K562 (cell line): ENCODE results near the gene DNAJC17. TPM values are rescaled to one million over a fixed set of nuclear protein-coding genes. Genes with fewer than 3 reads are reported as not detected.

Source experiments
- ATAC-seq: fragments of 200-7000 bp; cut with Tn5 transposase; 3 replicates; pipeline ENCODE4 v1.9.1; 2020; ENCODE audit warnings: moderate library complexity
- BruUV-seq: library from RNA; stranded (reverse); fragments of 400-500 nt; replicated peaks from 2 replicates; lab custom pipeline; 2021; lab: Mats Ljungman, UMichigan
- CTCF ChIA-PET: fragments of 300-600 bp; formaldehyde crosslinking; extraction: SDS; loops from one replicate; lab custom pipeline; 2021; ENCODE audit warnings: low intra/inter-chr PET ratio; lab: Yijun Ruan, JAX
- POLR2A ChIA-PET: fragments of 300-600, 350-650 bp; sonication (Branson Sonifier 250); formaldehyde crosslinking; extraction: SDS; loops from one replicate; lab custom pipeline; 2021; ENCODE audit warnings: antibody characterized with exemption, inconsistent platforms; lab: Yijun Ruan, JAX
- DNase-seq, 4 experiments: peaks; one replicate each; pipeline versions ENCODE4 v3.0.0 to v3.0.0-alpha.2; 2011 to 2018; ENCODE audit warnings: low spot score in 3 of 4, mixed read lengths in 3 of 4; ENCODE audit errors: extremely low read depth in 1 of 4
- FAIRE-seq: peaks from 2 replicates; lab custom pipeline; 2011; peaks lifted over from hg19 to GRCh38; lab: Jason Lieb, UNC
- H2AFZ ChIP-seq: 2 replicates; pipeline ENCODE4 v1.6.0; 2011; ENCODE audit warnings: low read depth, low read length, control low read depth, inconsistent platforms
- H3K27ac ChIP-seq: fragments of 200-600 bp; 3 replicates; pipeline ENCODE4 v1.8.0; 2011; ENCODE audit warnings: low read depth, mild to moderate bottlenecking, control low read depth, inconsistent platforms, low read length, moderate library complexity, mixed read lengths; ENCODE audit errors: extremely low read depth
- H3K27me3 ChIP-seq, 2 experiments: fragments of 300-600 bp in 1 of 2; 2 replicates in 1 of 2; 3 replicates in 1 of 2; pipeline versions ENCODE4 v1.6.0 to v1.8.0; 2011; ENCODE audit warnings: inconsistent platforms in 2 of 2, low read length in 2 of 2, mild to moderate bottlenecking in 1 of 2, mixed read lengths in 1 of 2, moderate library complexity in 1 of 2; ENCODE audit not compliant: control insufficient read depth in 2 of 2, insufficient read depth in 2 of 2
- H3K36me3 ChIP-seq: fragments of 300-600 bp; 3 replicates; pipeline ENCODE4 v1.8.0; 2011; ENCODE audit warnings: mild to moderate bottlenecking, low read length, inconsistent platforms; ENCODE audit not compliant: control insufficient read depth, insufficient read depth
- H3K4me1 ChIP-seq, 2 experiments: fragments of 200-600 bp in 1 of 2; replicated peaks in 1 of 2; 2 replicates in 1 of 2; 3 replicates in 1 of 2; pipeline versions ENCODE4 v1.5.1 to v1.8.0; 2011; ENCODE audit warnings: inconsistent platforms in 2 of 2, low read length in 2 of 2, mild to moderate bottlenecking in 1 of 2, mixed read lengths in 1 of 2, moderate library complexity in 1 of 2; ENCODE audit not compliant: control insufficient read depth in 2 of 2, insufficient read depth in 2 of 2
- H3K4me2 ChIP-seq: 2 replicates; pipeline ENCODE4 v1.6.1; 2011; ENCODE audit warnings: low read length, control low read depth, inconsistent platforms, mixed read lengths; ENCODE audit not compliant: insufficient read depth
- H3K4me3 ChIP-seq: fragments of 200-600 bp; sonication (generic), shearing (Covaris generic); 2 replicates; pipeline ENCODE4 v1.5.1; 2016; ENCODE audit warnings: control low read depth, inconsistent platforms
- H3K79me2 ChIP-seq: fragments of 200-600 bp; 3 replicates; pipeline ENCODE4 v1.8.0; 2011; ENCODE audit warnings: low read length, inconsistent platforms; ENCODE audit not compliant: control insufficient read depth, insufficient read depth
- H3K9ac ChIP-seq, 2 experiments: 2 replicates each; pipeline versions ENCODE4 v1.6.0 to v1.6.1; 2011; ENCODE audit warnings: low read depth in 2 of 2, low read length in 2 of 2, control low read depth in 1 of 2, inconsistent platforms in 1 of 2, mild to moderate bottlenecking in 1 of 2, mixed read lengths in 1 of 2; ENCODE audit not compliant: insufficient read depth in 1 of 2
- H3K9me1 ChIP-seq: one replicate; pipeline ENCODE4 v1.6.0; 2011; ENCODE audit warnings: inconsistent platforms, mild to moderate bottlenecking, low read length, moderate library complexity; ENCODE audit not compliant: control insufficient read depth, insufficient read depth
- H3K9me3 ChIP-seq: replicated peaks from 2 replicates; pipeline ENCODE4 v1.5.1; 2011; ENCODE audit warnings: low read depth, low read length, inconsistent platforms; ENCODE audit not compliant: control insufficient read depth, insufficient read depth
- H4K20me1 ChIP-seq: replicated peaks from 2 replicates; pipeline ENCODE4 v1.6.1; 2011; ENCODE audit warnings: low read length, inconsistent platforms, mixed read lengths; ENCODE audit not compliant: control insufficient read depth, insufficient read depth
- ADNP ChIP-seq: fragments of 200-800 bp; sonication (Bioruptor generic); IDR thresholded peaks from 2 replicates; pipeline ENCODE4 v1.6.1; 2016; ENCODE audit warnings: missing genetic modification characterization, missing compliant biosample characterization
- CC2D1A ChIP-seq: fragments of 450-650 bp; IDR thresholded peaks from 2 replicates; pipeline ENCODE4 v1.6.1; 2017; ENCODE audit warnings: mild to moderate bottlenecking
- ELF1 ChIP-seq: fragments of 200-800 bp; sonication (Bioruptor generic); IDR thresholded peaks from 2 replicates; pipeline ENCODE4 v1.6.1; 2016; ENCODE audit warnings: missing genetic modification characterization, missing compliant biosample characterization
- NFIC ChIP-seq: fragments of 450-650 bp; IDR thresholded peaks from 2 replicates; pipeline ENCODE4 v1.6.1; 2017; ENCODE audit warnings: mild to moderate bottlenecking, inconsistent platforms
- NR2C2 ChIP-seq, 2 experiments: fragments of 200-800 bp in 1 of 2; sonication (Bioruptor generic) in 1 of 2; sonication (generic) in 1 of 2; formaldehyde crosslinking in 1 of 2; IDR thresholded peaks; 2 replicates each; pipeline versions ENCODE4 v1.6.1 to v1.8.0; 2016 to 2022; ENCODE audit warnings: mild to moderate bottlenecking in 1 of 2, missing compliant biosample characterization in 1 of 2, missing genetic modification characterization in 1 of 2, missing genetic modification reagents in 1 of 2
- POLR2G ChIP-seq: fragments of 200-400 bp; formaldehyde crosslinking; IDR thresholded peaks from 2 replicates; pipeline ENCODE4 v1.6.1; 2017; ENCODE audit warnings: low read depth, mild to moderate bottlenecking, antibody characterized with exemption, low read length, moderate library complexity
- TBP ChIP-seq: optimal IDR thresholded peaks from 2 replicates; pipeline ENCODE3; 2011; ENCODE audit warnings: low read depth, low read length, improper control_type of control experiment
- VEZF1 ChIP-seq: fragments of 200-800 bp; sonication (Bioruptor generic); IDR thresholded peaks from 2 replicates; pipeline ENCODE4 v1.6.1; 2017; ENCODE audit warnings: missing genetic modification characterization, missing compliant biosample characterization
- ZBTB33 ChIP-seq: sonication (generic); formaldehyde crosslinking; IDR thresholded peaks from 2 replicates; pipeline ENCODE4 v1.8.1; 2023; ENCODE audit warnings: mild to moderate bottlenecking, missing genetic modification reagents
- ZNF175 ChIP-seq: fragments of 200-800 bp; sonication (Bioruptor generic); IDR thresholded peaks from 2 replicates; pipeline ENCODE4 v1.6.1; 2016; ENCODE audit warnings: low read depth, mild to moderate bottlenecking, missing genetic modification characterization, missing compliant biosample characterization
- ZNF280A ChIP-seq: fragments of 450-650 bp; IDR thresholded peaks from 2 replicates; pipeline ENCODE4 v1.6.1; 2018; ENCODE audit warnings: mild to moderate bottlenecking, low read depth; ENCODE audit not compliant: partially characterized antibody
- WGBS: fragments of 100-300 bp; shearing (Covaris generic); methylation state at CpG from one replicate; pipeline ENCODE4 v1.1.6; 2016; ENCODE audit warnings: low coverage, mixed read lengths; ENCODE audit not compliant: insufficient coverage; ENCODE audit errors: missing lambda C conversion rate; 5-methylcytosine and 5-hydroxymethylcytosine counted together
- in situ Hi-C: fragments of 300-500 bp; cut with MboI; formaldehyde crosslinking; loops from 4 replicates; pipeline ENCODE4 v1.15.0; 2018; ENCODE audit warnings: inconsistent platforms, mixed read lengths
- intact Hi-C: fragments of 100-400 bp; cut with micrococcal nuclease; formaldehyde crosslinking; loops from 2 replicates; pipeline ENCODE4 v1.14.2; 2022
- polyA plus RNA-seq, 8 experiments: library from polyadenylated mRNA; depleted of rRNA in 4 of 8; stranded (reverse) in 5 of 8; unstranded in 3 of 8; fragments of >200 nt; fragmentation: Nextera tagmentation in 2 of 8; fragmentation: Illumina TruSeq in 1 of 8; extraction: Ambion mirVana in 2 of 8; extraction: Trizol in 1 of 8; gene quantifications; 2 replicates each; pipeline versions ENCODE4 v1.2.1 to v1.2.3, GENCODE V29; 2011 to 2014; ENCODE audit warnings: inconsistent platforms in 1 of 8, missing spikeins in 1 of 8
- total RNA-seq, 7 experiments: library from RNA; depleted of rRNA in 6 of 7; stranded (reverse); fragments of >200 nt in 6 of 7; fragmentation: Illumina TruSeq in 2 of 7; extraction: Trizol in 2 of 7; gene quantifications; 2 replicates each; pipeline versions ENCODE4 v1.2.1 to v1.2.3, GENCODE V29; 2011 to 2021; ENCODE audit warnings: low replicate concordance in 1 of 7

The DNAJC17 gene
- total and polyA plus RNA-seq, 9 of the 15 experiments (the other 6 are each of a cell fraction or from before 2014, with no cell fraction given): 2.4 to 79.4 (median 44.2) TPM

- ATAC-seq (no peak), DNase-seq (no peak), FAIRE-seq (no peak)
- Histone ChIP-seq H2AFZ (no peak within 1 kb of the TSS), H3K4me1 (peaks cover 17 to 51% of the 10 kb centered on the region in 2 experiments; a peak in 4 of 5 replicates), H3K27ac (no peak within 1 kb of the TSS), H4K20me1 (no peaks in the 10 kb centered on the region; the same call in none of the 2 replicates), H3K27me3 (no peaks in the 10 kb centered on the region), H3K9ac (peak within 1 kb of the TSS in 1 of 2 experiments; percentile 68; a peak in 2 of 4 replicates), H3K4me2 (no peak within 1 kb of the TSS), H3K9me3 (no peaks in the 10 kb centered on the region), H3K79me2 (no peaks in the 10 kb centered on the region), H3K4me3 (no peak within 1 kb of the TSS), H3K9me1 (no peaks in the 10 kb centered on the region), H3K36me3 (peaks cover 33% of the 10 kb centered on the region; the same call in 2 of the 3 replicates)
- no peak for TF ChIP-seq TBP
- TF ChIP-seq ELF1 (tag): no peak
- TF ChIP-seq ZNF280A: no peak
- peak; percentile 54 for TF ChIP-seq ZBTB33 (CRISPR knock-in tag)
- peak; percentile 47 for TF ChIP-seq POLR2G
- no peak for TF ChIP-seq ZNF175 (CRISPR knock-in tag)
- no peak for TF ChIP-seq NR2C2 (CRISPR knock-in tag; IDR thresholded peaks at IDR 0.05)
- no peak for TF ChIP-seq NR2C2 (tag; IDR thresholded peaks at IDR 0.05)
- no peak for TF ChIP-seq CC2D1A
- TF ChIP-seq NFIC: peak; percentile 22; the same call in 1 of the 2 replicates
- no peak for TF ChIP-seq ADNP (tag)
- TF ChIP-seq VEZF1: peak; percentile 17; the same call in 1 of the 2 replicates
- CTCF ChIA-PET: no interaction called here
- in situ Hi-C loops: no loop called here
- intact Hi-C loops: loop anchor here (10.0 kb wide), 1 partner anchor 175 kb away; the partner anchor contains the start of gene KNL1
- POLR2A ChIA-PET: interaction anchor here (0.7 to 1.1 kb wide), 5 partner anchors 13 to 1020 kb away, joined by 3 to 4 read pairs (median 4); no protein-coding TSS in a partner anchor
- WGBS: 72% methylated on average over 26 of the region's 28 CpGs
- no TSS peak for BruUV-seq
Measured at GRCh38 chr15:40769274-40770146, 37.8 kb downstream of the DNAJC17 start, which contains the start of gene C15orf62. Gene C15orf62, plus strand, starts transcription at chr15:40769980. Its CDS starts 516 bp downstream, at chr15:40770496.
